ENCODE results near the gene GRAMD2A. TPM values are rescaled to one million over a fixed set of nuclear protein-coding genes. Genes with fewer than 3 reads are reported as not detected.

GRAMD2A gene
- total RNA-seq, 1 experiment from 2014 or later = not detected

DNA sequence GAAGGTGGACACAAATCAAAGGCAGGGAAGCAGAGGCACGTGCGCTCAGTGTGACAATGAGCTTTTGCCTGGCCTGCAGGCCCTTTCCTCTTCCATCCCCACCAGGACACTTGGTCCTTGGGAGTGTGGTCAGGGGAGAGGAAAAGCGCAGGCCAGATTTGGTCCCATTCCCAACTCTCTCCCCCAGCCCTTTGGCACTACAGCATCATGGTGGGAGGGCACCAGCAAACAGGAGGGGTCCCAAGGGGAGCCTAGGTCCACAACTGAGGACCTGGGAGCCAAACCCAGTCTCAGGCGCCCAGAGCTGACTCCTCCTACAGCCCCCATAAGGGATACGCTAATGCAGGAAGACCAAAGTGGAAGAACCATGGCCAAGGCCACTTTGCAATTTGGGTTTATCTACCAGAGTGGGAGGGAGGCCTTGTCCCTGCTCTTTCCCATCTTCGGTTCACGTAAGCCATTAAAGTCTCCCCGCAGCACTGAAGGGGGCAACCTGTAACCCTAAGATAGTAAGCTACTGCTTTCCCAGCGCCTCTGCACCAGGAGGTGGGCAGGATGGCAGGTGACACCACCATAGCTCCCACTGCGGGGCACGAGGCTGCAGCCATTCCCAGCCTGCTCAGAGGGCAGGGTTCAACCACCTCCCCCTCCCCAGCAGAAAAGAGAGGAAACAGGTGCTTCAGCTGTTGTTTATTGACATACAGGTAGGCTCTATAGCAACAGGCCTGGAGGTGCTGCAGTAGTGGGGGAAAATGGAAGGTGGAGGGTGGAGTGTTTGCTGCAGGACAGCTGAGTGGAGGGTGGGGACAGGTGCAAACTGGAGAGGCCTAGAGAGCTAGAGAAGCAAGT, 993 bp upstream of the GRAMD2A start:
- in situ Hi-C loops (cut with HindIII; ENCODE audit: low pct_unique_long_range_greater_than_20kb, low sequenced_read_pairs) = no loop called here
- no peak for DNase-seq (ENCODE audit: low read depth, low spot score)

DNA sequence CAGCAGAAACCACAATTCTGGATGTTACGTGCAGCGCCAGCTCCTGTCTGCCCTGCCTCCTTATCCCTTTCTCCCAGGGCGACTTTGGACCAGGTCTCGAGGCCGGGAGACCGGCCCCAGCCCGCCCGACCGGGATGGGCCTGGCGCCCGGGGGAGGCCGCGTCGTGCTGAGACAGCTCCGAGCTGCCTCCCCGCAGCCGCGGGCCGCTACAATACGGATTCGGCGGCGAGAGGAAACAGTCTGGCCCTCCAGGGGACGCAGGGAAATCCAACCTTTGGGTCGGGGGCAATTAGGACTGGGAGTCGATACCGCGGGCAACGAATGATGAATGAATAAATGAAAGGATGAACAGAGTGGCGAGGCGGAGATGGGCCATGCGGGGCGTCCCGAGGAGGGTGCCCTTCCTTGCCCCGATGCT, 537 bp downstream of the GRAMD2A start:
- in situ Hi-C loops (cut with HindIII; ENCODE audit: low pct_unique_long_range_greater_than_20kb, low sequenced_read_pairs) = no loop called here
- no peak for DNase-seq (ENCODE audit: low read depth, low spot score)

DNA sequence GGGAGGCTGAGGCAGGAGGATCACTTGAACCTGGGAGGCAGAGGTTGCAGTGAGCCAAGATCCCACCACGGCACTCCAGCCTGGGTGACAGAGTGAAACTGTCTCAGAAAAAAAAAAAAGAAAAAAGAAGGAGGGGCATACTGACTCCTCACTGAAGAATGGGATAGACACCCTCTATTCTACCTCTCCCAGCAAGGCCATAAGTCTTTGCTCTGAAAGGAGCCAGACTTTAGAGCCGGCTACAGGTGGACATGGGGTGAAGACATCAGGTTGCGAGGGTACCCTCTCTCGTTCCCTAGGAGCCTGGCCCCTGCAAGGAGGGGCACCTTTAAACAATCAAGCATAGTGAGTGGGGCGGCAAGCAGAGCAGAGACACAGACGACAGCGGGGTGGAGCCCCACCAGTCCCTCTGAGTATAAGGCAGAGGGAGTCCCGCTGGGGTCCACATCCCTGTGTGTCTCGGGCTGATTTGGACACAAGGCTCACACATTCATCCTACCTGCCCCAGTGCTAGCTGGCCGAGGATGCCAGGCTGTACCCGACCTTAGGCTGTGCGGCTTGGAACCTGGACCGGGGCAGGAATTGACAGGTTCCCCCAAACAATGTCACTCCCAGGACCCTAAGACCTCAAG, 1.1 kb downstream of the GRAMD2A start:
- no peak for DNase-seq (ENCODE audit: low read depth, low spot score)
- in situ Hi-C loops (cut with HindIII; ENCODE audit: low pct_unique_long_range_greater_than_20kb, low sequenced_read_pairs) = no loop called here

DNA sequence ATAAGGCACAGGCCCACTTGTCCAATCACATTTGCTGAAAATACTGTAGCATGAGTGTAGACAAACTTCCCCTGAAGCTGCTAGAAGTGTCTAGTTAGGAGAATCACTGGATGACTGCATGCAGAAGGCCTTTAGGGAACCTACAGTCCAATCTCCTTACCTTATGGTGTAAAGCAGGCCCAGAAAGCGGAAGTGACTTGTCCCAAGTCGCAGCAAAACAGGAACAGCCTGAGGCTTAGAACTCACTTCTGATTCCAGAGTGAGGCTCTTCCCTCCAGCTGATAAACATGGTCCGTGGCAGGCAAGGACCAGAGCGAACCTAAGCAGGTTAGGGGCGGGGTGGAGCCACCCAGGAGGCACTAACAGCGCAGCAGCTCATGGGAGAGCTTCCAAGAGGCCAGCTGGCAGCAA, 2.5 kb downstream of the GRAMD2A start:
- in situ Hi-C loops (cut with HindIII; ENCODE audit: low pct_unique_long_range_greater_than_20kb, low sequenced_read_pairs) = no loop called here
- DNase-seq (ENCODE audit: low read depth, low spot score) = no peak

DNA sequence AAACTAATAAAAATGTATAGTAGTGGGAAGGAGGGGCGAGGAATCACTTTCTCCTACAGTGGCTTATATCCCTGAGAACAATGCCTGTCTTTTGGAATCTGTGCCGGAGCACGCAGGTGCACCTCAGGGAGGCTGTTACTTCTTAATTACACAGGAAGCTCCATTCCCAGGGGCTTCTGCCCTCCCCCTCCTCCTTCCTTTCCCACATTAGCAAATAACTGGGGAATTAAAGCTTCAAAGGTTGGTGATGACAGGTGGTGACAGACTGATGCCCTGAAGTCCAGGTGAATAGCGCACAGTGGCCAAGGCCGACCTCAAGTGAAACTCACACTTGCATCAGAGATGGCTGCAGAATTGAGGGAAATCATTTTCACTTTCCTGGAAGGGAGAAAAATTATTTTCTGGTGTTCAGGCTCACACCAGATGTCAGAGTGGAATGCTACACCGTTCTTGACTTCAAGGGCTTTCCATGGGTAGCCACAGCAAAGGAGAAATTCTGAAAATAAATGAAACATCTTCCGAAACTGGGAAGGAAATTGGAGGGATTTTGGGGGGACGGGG, 3.7 kb downstream of the GRAMD2A start:
- in situ Hi-C loops (cut with HindIII; ENCODE audit: low pct_unique_long_range_greater_than_20kb, low sequenced_read_pairs) = no loop called here
- no peak for DNase-seq (ENCODE audit: low read depth, low spot score)

DNA sequence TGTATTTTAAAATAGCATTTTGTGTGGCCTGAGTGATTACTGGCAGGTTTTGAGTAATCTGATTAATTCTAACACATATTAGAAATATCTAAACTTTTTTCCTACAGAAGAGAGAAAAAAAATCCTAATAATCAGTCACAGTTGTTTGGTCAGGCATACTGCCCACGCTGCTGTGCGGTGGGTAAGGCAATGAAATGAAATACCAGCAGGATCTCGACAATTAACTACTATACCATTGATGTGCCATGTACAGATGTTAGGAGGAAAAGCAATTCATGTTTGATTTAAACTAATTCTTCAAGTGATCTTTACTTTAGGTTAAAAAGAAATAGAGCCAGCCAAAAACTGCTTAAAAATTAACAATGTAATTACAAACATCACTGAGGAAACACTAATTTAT, 5.2 kb downstream of the GRAMD2A start:
- DNase-seq (ENCODE audit: low read depth, low spot score) = no peak
- in situ Hi-C loops (cut with HindIII; ENCODE audit: low pct_unique_long_range_greater_than_20kb, low sequenced_read_pairs) = no loop called here

DNA sequence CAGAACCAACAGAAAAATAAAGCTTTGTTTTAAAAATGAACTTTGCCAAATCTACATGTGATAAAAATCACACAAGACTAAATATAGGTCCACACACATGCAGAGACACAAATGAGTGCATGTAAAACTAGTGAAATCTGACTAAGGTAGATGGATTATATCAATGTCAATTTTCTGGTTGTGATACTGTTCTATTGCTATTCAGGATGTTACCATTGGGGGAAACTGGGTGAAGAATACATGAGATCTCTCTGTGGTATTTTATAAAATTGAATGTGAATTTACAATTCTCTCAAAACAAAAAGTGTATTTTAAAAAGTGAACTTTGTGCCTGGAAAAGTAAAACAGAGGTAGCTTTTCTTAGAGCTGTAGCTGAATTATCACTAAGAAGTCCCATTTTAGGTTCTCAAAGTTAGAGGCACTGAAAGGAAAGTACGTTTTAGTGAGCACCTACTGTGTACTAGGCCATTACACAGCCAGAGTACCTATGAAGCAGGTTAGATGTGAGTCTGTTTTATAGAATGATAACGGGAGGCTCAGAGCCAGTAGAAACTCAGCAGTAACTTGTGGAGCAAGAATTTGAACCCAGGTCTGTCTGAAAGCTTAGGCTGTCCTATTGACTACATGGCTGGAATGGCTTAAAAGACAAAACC, 8.2 kb downstream of the GRAMD2A start:
- no peak for DNase-seq (ENCODE audit: low read depth, low spot score)
- in situ Hi-C loops (cut with HindIII; ENCODE audit: low pct_unique_long_range_greater_than_20kb, low sequenced_read_pairs) = no loop called here

DNA sequence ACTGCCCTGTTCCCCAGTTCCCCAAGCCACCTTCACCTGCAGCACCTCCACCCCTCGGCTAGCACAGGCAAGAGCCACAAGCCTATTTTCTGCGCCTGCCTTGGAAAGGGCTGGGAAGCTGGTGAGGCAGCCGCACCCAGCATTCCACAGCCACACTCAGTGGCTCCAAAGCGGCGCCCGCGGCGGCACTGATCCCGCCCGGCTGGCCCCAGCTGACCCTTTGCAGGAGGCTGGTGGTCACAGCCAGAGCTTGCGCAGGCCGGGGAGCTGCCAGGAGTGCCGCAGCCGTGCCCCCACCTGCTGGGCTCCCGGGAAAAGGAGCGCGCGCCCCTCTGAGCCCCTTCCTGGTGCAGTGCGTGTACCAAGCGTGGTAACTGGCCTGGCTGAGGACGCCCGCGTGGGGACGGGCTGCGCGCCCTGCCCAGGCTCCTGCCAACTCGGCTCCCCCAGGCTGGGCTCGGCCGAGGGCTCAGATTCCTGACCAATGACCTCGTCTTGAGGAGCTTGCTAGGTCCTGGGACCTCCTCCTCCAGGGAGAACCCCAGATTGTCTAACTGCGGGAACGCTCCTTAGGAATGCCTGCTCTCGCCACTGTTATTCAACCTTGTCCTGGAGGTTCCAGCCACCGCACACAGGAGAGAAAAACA, 13.3 kb downstream of the GRAMD2A start:
- in situ Hi-C loops (cut with HindIII; ENCODE audit: low pct_unique_long_range_greater_than_20kb, low sequenced_read_pairs) = no loop called here
- DNase-seq (ENCODE audit: low read depth, low spot score) = no peak

DNA sequence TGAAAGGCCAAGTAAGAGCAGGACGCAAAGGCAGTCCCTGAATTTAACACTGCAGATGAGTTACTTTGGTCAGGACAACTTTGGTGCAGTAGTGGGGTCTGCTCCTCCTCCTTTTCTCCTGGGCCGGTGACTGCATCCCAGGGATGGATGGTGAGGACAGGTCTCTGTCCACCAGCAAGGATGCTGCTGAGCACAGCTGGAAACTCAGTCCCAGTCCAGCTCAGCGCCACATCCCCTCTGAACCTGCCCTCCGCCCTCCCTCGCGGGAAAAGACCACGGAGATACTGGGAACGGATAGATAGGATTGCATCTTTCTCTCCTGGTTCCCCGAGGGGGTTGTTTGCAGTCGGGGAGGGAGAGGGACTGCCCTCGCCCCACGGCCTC, 13.8 kb downstream of the GRAMD2A start:
- in situ Hi-C loops (cut with HindIII; ENCODE audit: low pct_unique_long_range_greater_than_20kb, low sequenced_read_pairs) = no loop called here
- DNase-seq (ENCODE audit: low read depth, low spot score) = no peak

DNA sequence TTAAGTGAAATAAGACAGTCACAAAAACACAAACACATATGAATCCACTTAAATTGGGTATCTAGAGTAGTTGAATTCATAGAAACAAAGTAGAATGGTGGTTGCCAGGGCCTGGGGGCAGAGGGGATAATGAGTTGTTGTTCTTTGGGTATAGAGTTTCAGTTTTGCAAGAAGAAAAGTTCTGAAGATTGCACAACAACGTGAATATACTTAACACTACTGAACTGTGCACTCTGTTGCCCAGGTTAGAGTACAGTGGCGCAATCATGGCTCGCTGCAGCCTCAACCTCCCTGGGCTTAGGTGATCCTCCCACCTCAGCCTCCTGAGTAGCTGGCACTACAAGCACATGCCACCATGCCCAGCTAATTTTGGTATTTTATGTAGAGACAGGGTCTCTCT, 14.9 kb downstream of the GRAMD2A start:
- in situ Hi-C loops (cut with HindIII; ENCODE audit: low pct_unique_long_range_greater_than_20kb, low sequenced_read_pairs) = no loop called here
- peak; percentile 91 for DNase-seq (ENCODE audit: low read depth, low spot score)

DNA sequence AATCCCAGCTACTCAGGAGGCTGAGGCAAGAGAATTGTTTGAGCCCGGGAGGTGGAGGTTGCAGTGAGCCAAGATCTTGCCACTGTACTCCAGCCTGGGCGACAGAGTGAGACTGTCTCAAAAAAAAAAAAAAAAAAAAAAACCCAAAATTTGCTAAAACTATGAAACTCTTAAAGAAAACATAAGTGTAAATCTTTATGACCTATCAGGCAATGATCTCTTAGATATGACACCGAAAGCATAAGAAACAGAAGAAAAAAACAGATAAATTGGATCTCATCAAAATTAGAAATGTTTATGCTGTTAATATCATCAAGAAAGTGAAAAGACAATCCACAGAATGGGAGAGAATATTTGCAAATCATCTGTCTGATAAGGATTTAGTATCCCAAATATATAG, 15.3 kb downstream of the GRAMD2A start:
- in situ Hi-C loops (cut with HindIII; ENCODE audit: low pct_unique_long_range_greater_than_20kb, low sequenced_read_pairs) = no loop called here
- no peak for DNase-seq (ENCODE audit: low read depth, low spot score)

DNA sequence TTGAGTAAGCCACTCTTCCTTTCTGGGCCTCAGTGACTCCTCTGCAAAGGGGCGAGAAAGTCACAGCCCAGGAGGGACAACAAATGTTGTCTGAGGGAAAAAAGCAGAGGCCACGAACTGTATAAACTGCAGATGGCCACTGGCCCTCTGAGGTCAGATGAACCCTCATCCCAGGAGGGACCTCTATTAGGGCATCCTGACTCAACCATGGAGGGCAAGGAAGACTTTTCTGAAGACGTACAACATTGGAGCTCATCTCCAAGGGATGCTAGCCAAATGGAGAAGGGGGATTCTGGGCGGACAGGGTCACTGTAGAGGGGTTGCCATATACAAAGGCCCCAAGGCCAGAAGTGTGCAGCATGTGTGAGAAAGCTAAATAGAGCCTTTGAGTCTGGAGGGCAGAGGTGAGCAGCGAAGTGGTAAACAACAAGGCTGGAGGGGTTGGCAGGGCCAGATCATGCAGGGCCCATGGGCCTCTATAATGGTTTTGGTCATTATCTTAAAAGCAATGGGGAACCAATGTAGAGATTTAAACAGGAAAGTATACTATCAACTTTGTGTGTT, 16.7 kb downstream of the GRAMD2A start:
- in situ Hi-C loops (cut with HindIII; ENCODE audit: low pct_unique_long_range_greater_than_20kb, low sequenced_read_pairs) = no loop called here
- DNase-seq (ENCODE audit: low read depth, low spot score) = no peak

DNA sequence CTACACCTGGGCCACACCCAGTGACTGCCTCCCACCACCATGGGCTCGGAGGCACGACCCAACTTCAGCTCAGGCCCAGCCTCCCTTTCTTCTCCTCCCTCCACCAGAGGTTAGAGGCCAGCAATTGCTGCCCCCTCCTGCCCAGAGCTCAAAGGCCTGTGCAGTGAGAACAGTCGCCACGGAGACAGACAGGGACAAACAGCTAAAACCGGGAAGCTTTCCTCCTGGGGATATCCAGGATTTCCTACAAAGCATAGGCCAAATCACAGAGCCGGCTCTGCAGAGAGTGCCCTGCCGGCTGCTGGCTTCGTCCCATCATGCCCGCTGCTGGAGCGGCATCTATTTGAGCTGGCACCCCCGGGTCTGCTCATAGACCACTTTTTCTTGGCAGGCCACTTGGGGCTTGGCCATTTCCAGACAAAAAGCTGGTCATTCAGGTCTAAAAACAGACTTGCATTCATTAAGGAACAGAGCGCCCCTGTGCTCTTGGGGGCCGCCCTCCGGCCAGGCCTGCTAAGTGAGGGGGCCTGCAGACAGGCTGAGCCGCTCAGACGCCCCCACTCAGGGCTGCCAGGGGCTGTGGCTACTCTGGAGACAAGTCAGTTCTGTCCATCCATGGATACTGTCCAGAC, 17.5 kb downstream of the GRAMD2A start:
- in situ Hi-C loops (cut with HindIII; ENCODE audit: low pct_unique_long_range_greater_than_20kb, low sequenced_read_pairs) = no loop called here
- DNase-seq (ENCODE audit: low read depth, low spot score) = peak; percentile 36

DNA sequence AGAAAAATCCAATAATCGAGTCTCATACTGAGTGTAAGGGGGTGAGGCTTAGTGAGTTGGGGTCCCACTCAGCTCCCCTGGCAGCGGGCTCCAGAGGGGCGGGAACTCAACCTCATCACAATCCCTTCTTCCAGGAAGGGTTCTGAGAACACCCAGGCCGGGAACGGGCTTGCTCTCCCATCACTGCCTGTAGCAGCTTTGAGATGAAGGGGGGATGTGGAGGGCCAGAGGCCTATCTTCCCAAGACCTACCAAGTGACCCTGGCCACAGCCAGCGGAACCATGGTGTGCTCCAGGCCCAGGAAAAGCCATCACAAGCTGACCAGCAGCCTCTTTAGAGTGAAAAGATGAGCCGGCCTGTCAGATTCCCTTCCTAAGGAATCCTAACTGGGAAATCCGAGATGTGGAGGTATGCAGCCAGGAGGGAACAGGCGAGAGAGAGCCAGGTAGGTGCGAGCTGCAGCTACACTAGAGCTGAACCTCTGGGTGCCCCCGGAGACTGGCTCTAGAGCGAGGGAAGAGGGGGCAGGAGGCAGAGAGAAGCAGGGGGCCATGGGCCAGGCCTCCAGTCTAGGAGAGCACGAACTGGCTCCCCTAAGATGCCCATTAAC, 18.5 kb downstream of the GRAMD2A start:
- in situ Hi-C loops (cut with HindIII; ENCODE audit: low pct_unique_long_range_greater_than_20kb, low sequenced_read_pairs) = no loop called here

DNA sequence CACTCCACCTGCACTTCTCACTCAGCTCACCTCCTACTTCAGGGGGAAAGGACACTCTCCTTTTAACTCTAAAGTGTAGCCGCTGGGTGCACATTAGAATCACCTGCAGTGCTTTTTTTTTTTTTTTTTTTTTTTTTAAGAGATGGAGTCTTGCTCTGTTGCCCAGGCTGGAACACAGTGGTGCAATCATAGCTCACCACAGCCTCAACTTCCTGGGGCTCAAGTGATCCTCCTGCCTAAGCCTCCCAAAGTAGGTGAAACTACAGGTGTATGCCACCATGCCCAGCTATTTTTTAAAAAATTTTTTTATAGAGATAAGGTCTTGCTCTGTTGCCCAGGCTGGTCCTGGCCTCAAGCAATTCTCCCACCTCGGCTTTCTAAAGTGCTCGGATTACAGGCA, 20.8 kb downstream of the GRAMD2A start:
- no peak for DNase-seq (ENCODE audit: low read depth, low spot score)
- in situ Hi-C loops (cut with HindIII; ENCODE audit: low pct_unique_long_range_greater_than_20kb, low sequenced_read_pairs) = no loop called here

More for the DNA sequence above, 18.5 kb downstream of the GRAMD2A start:
- DNase-seq (ENCODE audit: low read depth, low spot score) = no peak

DNA sequence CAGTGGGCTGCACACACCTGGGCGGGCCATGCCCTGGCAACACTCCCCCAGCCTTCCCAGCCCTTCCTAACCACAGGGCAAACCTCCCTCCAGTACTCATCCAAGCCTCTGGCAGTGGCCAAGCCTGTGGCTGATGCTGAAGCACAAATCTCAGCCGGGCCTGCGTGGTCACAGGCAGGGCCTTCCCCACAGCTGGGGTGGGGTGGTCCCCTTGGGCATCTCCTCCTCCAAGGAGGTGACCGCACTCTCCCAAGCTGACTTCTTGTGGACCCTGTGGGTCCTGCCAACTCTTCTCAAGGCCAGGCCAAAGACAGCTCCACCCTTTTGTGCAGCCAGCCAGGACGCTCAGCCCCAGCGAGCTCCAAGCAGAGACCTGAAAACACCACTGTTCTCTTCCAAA, 21.4 kb downstream of the GRAMD2A start:
- DNase-seq (ENCODE audit: low read depth, low spot score) = no peak
- in situ Hi-C loops (cut with HindIII; ENCODE audit: low pct_unique_long_range_greater_than_20kb, low sequenced_read_pairs) = no loop called here
